ENCODE results near the gene MCF2.
"Not testable (repeated sequence)": the region's sequence is repeated elsewhere in the genome, so short reads cannot be mapped to it uniquely, and the experiment has no call there.

The MCF2 gene
- total RNA-seq = 1.7 reads per million

- DNase-seq = no peak
Observed at GRCh38 chrX:139708067-139708466, at the start of gene MCF2. Gene MCF2 (minus strand): TSS chrX:139708167. CDS start chrX:139651744, 56,423 bp downstream.

GRCh38 chrX:139751053-139751452 lies 43.1 kb upstream of the MCF2 start:
- no peak for DNase-seq

GRCh38 chrX:139750390-139750789 lies 42.4 kb upstream of the MCF2 start:
- DNase-seq = no peak

GRCh38 chrX:139739138-139739537 lies 31.2 kb upstream of the MCF2 start:
- no peak for DNase-seq

GRCh38 chrX:139738581-139738980 lies 30.6 kb upstream of the MCF2 start:
- DNase-seq = no peak

- DNase-seq = no peak
Observed at GRCh38 chrX:139736151-139736550, 28.2 kb upstream of the MCF2 start.

- DNase-seq = no peak
Observed at GRCh38 chrX:139734996-139735395, 27.0 kb upstream of the MCF2 start.

GRCh38 chrX:139725720-139726119 lies 17.8 kb upstream of the MCF2 start:
- DNase-seq = no peak

GRCh38 chrX:139724626-139725025 lies 16.7 kb upstream of the MCF2 start:
- no peak for DNase-seq

- no peak for DNase-seq
Observed at GRCh38 chrX:139720979-139721378, 13.0 kb upstream of the MCF2 start.

GRCh38 chrX:139720136-139720535 lies 12.2 kb upstream of the MCF2 start:
- DNase-seq = no peak

GRCh38 chrX:139702658-139703057 lies 5.3 kb downstream of the MCF2 start:
- no peak for DNase-seq

- no peak for DNase-seq
Observed at GRCh38 chrX:139692908-139693307, 15.1 kb downstream of the MCF2 start.

GRCh38 chrX:139692506-139692849 lies 15.5 kb downstream of the MCF2 start:
- no peak for DNase-seq

- DNase-seq = no peak
Observed at GRCh38 chrX:139691843-139692505, 16.0 kb downstream of the MCF2 start.

- no peak for DNase-seq
Observed at GRCh38 chrX:139691493-139691842, 16.5 kb downstream of the MCF2 start.

- DNase-seq = not testable (repeated sequence)
Observed at GRCh38 chrX:139685175-139685574, 22.8 kb downstream of the MCF2 start.

GRCh38 chrX:139680356-139680755 lies 27.6 kb downstream of the MCF2 start:
- no peak for DNase-seq

GRCh38 chrX:139647597-139647996 lies 60.4 kb downstream of the MCF2 start:
- DNase-seq = no peak

GRCh38 chrX:139642241-139642927 lies 65.6 kb downstream of the MCF2 start:
- DNase-seq = no peak

GRCh38 chrX:139640259-139640658 lies 67.7 kb downstream of the MCF2 start:
- DNase-seq = no peak

- no peak for DNase-seq
Observed at GRCh38 chrX:139639253-139639652, 68.7 kb downstream of the MCF2 start.

GRCh38 chrX:139600105-139600504 lies 107.9 kb downstream of the MCF2 start:
- DNase-seq = no peak

GRCh38 chrX:139596068-139596467 lies 111.9 kb downstream of the MCF2 start:
- no peak for DNase-seq

GRCh38 chrX:139585613-139586012 lies 122.4 kb downstream of the MCF2 start:
- no peak for DNase-seq
